Endothelial cell of umbilical vein (primary cell): ENCODE data around the gene PHEX. TPM values are rescaled to one million over a fixed set of nuclear protein-coding genes. Genes with fewer than 3 reads are reported as not detected.

Source experiments
- BruUV-seq: library from RNA; stranded (reverse); fragments of 400-500 nt; replicated peaks from 2 replicates; lab custom pipeline; 2021; lab: Mats Ljungman, UMichigan
- CTCF ChIA-PET: fragments of 300-600, 350-600 bp; sonication (Branson Sonifier 250); formaldehyde crosslinking; loops from one replicate; lab custom pipeline; 2021; ENCODE audit warnings: antibody characterized with exemption, inconsistent platforms; lab: Charles Lee
- POLR2A ChIA-PET: fragments of 300-600, 350-600 bp; sonication (Branson Sonifier 250); formaldehyde crosslinking; loops from one replicate; lab custom pipeline; 2021; ENCODE audit warnings: antibody characterized with exemption, inconsistent platforms; lab: Charles Lee
- DNase-seq: peaks from one replicate; pipeline ENCODE4 v3.0.0-alpha.2; 2011; ENCODE audit warnings: low read depth, low spot score
- FAIRE-seq: peaks from 2 replicates; lab custom pipeline; 2011; peaks lifted over from hg19 to GRCh38; lab: Jason Lieb, UNC
- H2AFZ ChIP-seq: 2 replicates; pipeline ENCODE4 v1.6.0; 2012; ENCODE audit warnings: low read depth, low read length, control low read depth, inconsistent platforms
- H3K27ac ChIP-seq: 2 replicates; pipeline ENCODE4 v1.5.1; 2011; ENCODE audit warnings: low read depth, mild to moderate bottlenecking, control low read depth, low read length, moderate library complexity; ENCODE audit not compliant: insufficient read depth
- H3K27me3 ChIP-seq, 2 experiments: 2 replicates each; pipeline versions ENCODE4 v1.6.0 to v1.6.1; 2011; ENCODE audit warnings: low read length in 2 of 2, mixed read lengths in 1 of 2; ENCODE audit not compliant: control insufficient read depth in 2 of 2, insufficient read depth in 2 of 2
- H3K36me3 ChIP-seq, 2 experiments: 2 replicates in 1 of 2; 3 replicates in 1 of 2; pipeline ENCODE4 v1.5.1; 2011; ENCODE audit warnings: low read length in 2 of 2, mild to moderate bottlenecking in 1 of 2, moderate library complexity in 1 of 2; ENCODE audit not compliant: control insufficient read depth in 2 of 2, insufficient read depth in 2 of 2; ENCODE audit errors: extremely low read depth in 1 of 2
- H3K4me1 ChIP-seq: 3 replicates; pipeline ENCODE4 v1.5.1; 2011; ENCODE audit warnings: mild to moderate bottlenecking, low read length; ENCODE audit not compliant: control insufficient read depth, insufficient read depth; ENCODE audit errors: extremely low read depth
- H3K4me2 ChIP-seq: 2 replicates; pipeline ENCODE4 v1.6.1; 2011; ENCODE audit warnings: low read length, control low read depth, mixed read lengths; ENCODE audit not compliant: insufficient read depth
- H3K4me3 ChIP-seq, 3 experiments: fragments of 200-600 bp in 1 of 3; sonication (generic), shearing (Covaris generic) in 1 of 3; replicated peaks in 1 of 3; 2 replicates each; pipeline ENCODE4 v1.5.1; 2011 to 2016; ENCODE audit warnings: control low read depth in 3 of 3, low read length in 3 of 3, mild to moderate bottlenecking in 2 of 3, inconsistent platforms in 1 of 3, low read depth in 1 of 3, moderate library complexity in 1 of 3; ENCODE audit not compliant: insufficient read depth in 1 of 3
- H3K79me2 ChIP-seq: 2 replicates; pipeline ENCODE4 v1.6.0; 2012; ENCODE audit warnings: low read length, inconsistent platforms; ENCODE audit not compliant: control insufficient read depth, insufficient read depth
- H3K9ac ChIP-seq: replicated peaks from 2 replicates; pipeline ENCODE3; 2011; ENCODE audit warnings: low read length, control low read depth; ENCODE audit not compliant: insufficient read depth; ENCODE audit errors: extremely low read depth
- H3K9me1 ChIP-seq: replicated peaks from 3 replicates; pipeline ENCODE4 v1.6.0; 2011; ENCODE audit warnings: mild to moderate bottlenecking, low read length; ENCODE audit not compliant: control insufficient read depth, insufficient read depth; ENCODE audit errors: extremely low read depth
- H3K9me3 ChIP-seq: replicated peaks from 2 replicates; pipeline ENCODE4 v1.5.1; 2012; ENCODE audit warnings: low read length, inconsistent platforms; ENCODE audit not compliant: control insufficient read depth, insufficient read depth
- H4K20me1 ChIP-seq: replicated peaks from 2 replicates; pipeline ENCODE3; 2011; ENCODE audit warnings: mild to moderate bottlenecking, low read length; ENCODE audit not compliant: control insufficient read depth, insufficient read depth; ENCODE audit errors: extremely low read depth
- CTCF ChIP-seq, 2 donors: IDR thresholded peaks; 1 replicate in 1 of 2; 2 replicates in 1 of 2; pipeline ENCODE4 v1.5.1; 2011; ENCODE audit warnings: low read length in 2 of 2, mild to moderate bottlenecking in 2 of 2, moderate library complexity in 2 of 2, control low read depth in 1 of 2, inconsistent platforms in 1 of 2, low read depth in 1 of 2; ENCODE audit not compliant: insufficient read depth in 1 of 2; ENCODE audit errors: extremely low read depth in 1 of 2
- EZH2 ChIP-seq: IDR thresholded peaks from 2 replicates; pipeline ENCODE4 v1.6.1; 2012; ENCODE audit warnings: borderline replicate concordance, low read depth, mild to moderate bottlenecking, moderate library complexity, low read length, inconsistent platforms; ENCODE audit not compliant: severe bottlenecking
- FOS ChIP-seq: IDR thresholded peaks from 2 replicates; pipeline ENCODE4 v1.6.1; 2011; ENCODE audit warnings: mild to moderate bottlenecking, low read length, moderate library complexity, borderline replicate concordance; ENCODE audit not compliant: insufficient read depth
- GATA2 ChIP-seq: IDR thresholded peaks from 2 replicates; pipeline ENCODE4 v1.7.0; 2011; ENCODE audit warnings: low read depth, mild to moderate bottlenecking, moderate library complexity, mixed read lengths, low read length; ENCODE audit not compliant: insufficient read length, insufficient read depth
- JUN ChIP-seq: IDR thresholded peaks from 2 replicates; pipeline ENCODE4 v1.6.1; 2011; ENCODE audit warnings: borderline replicate concordance, low read depth; ENCODE audit not compliant: insufficient read length, insufficient read depth
- MAX ChIP-seq: IDR thresholded peaks from 2 replicates; pipeline ENCODE4 v1.6.1; 2011; ENCODE audit not compliant: insufficient read depth, insufficient read length
- MYC ChIP-seq: IDR thresholded peaks from one replicate; pipeline ENCODE4 v1.6.1; 2011; ENCODE audit warnings: mild to moderate bottlenecking, low read depth, low read length
- POLR2A ChIP-seq: IDR thresholded peaks from 2 replicates; pipeline ENCODE4 v1.6.1; 2012; ENCODE audit warnings: low read depth, mild to moderate bottlenecking, control low read depth, low read length
- POLR2AphosphoS5 ChIP-seq: IDR thresholded peaks from 2 replicates; pipeline ENCODE4 v1.6.1; 2012; ENCODE audit warnings: low read depth, mild to moderate bottlenecking, control low read depth, low read length, moderate library complexity; ENCODE audit not compliant: insufficient read depth
- dilution Hi-C: fragments of 300-500 bp; cut with MboI; formaldehyde crosslinking; loops from one replicate; pipeline ENCODE4 v1.15.0; 2019; ENCODE audit warnings: low sequenced_read_pairs; ENCODE audit not compliant: extremely low pct_ligation_motif_present
- intact Hi-C: fragments of 100-400 bp; cut with micrococcal nuclease; formaldehyde crosslinking; loops from one replicate; pipeline ENCODE4 v1.10.0; 2022
- polyA plus RNA-seq, 4 experiments: library from polyadenylated mRNA; depleted of rRNA in 3 of 4; stranded (reverse) in 3 of 4; unstranded in 1 of 4; fragments of >200 nt; gene quantifications; 2 replicates each; pipeline versions ENCODE4 v1.2.1 to v1.2.3, GENCODE V29; 2011 to 2012; ENCODE audit warnings: missing spikeins in 1 of 4
- total RNA-seq: library from RNA; stranded (reverse); gene quantifications from 2 replicates; pipeline ENCODE4 v1.2.3, GENCODE V29; 2021

The PHEX gene
- total and polyA plus RNA-seq, 2 donors (not counting 3 experiments of a cell fraction or from before 2014, with no cell fraction given), result 0.07 to 0.44 TPM

- CTCF ChIA-PET, result no interaction called here
- intact Hi-C loops, result no loop called here
- H3K27me3 ChIP-seq, result no peaks in the 10 kb centered on the region
- dilution Hi-C loops, result no loop called here
- POLR2A ChIA-PET, result no interaction called here
- TF ChIP-seq MYC (no peak), MAX (no peak), GATA2 (no peak), FOS (no peak), POLR2AphosphoS5 (no peak), POLR2A (no peak)
- no peaks in the 10 kb centered on the region for H3K9me1 ChIP-seq
- no peaks in the 10 kb centered on the region for H3K36me3 ChIP-seq
- no peak overlapping the region for H3K27ac ChIP-seq
- no peak for DNase-seq
- no peak overlapping the region for H3K9ac ChIP-seq
- BruUV-seq, result no TSS peak
- no peaks in the 10 kb centered on the region for H4K20me1 ChIP-seq
- no peak overlapping the region for H3K4me3 ChIP-seq
- no peaks in the 10 kb centered on the region for H3K79me2 ChIP-seq
- no peaks in the 10 kb centered on the region for H3K9me3 ChIP-seq
- no peak overlapping the region for H3K4me2 ChIP-seq
- no peak for FAIRE-seq
- H2AFZ ChIP-seq, result no peak overlapping the region
- no peaks in the 10 kb centered on the region for H3K4me1 ChIP-seq
Observed at GRCh38 chrX:22206781-22207180, 174.7 kb downstream of the PHEX start.

GRCh38 chrX:22220941-22221340 is 188.8 kb downstream of the PHEX start:
- H4K20me1 ChIP-seq, result no peaks in the 10 kb centered on the region
- H3K9ac ChIP-seq, result no peak overlapping the region
- H3K4me3 ChIP-seq, result no peak overlapping the region
- no peaks in the 10 kb centered on the region for H3K27me3 ChIP-seq
- H3K36me3 ChIP-seq, result no peaks in the 10 kb centered on the region
- peak; percentile 57 for DNase-seq
- POLR2A ChIA-PET, result no interaction called here
- peak; percentile 82 for FAIRE-seq
- H3K9me3 ChIP-seq, result no peaks in the 10 kb centered on the region
- peak overlapping the region; percentile 54 for H2AFZ ChIP-seq
- no peaks in the 10 kb centered on the region for H3K79me2 ChIP-seq
- no peak for TF ChIP-seq POLR2A
- no peak for TF ChIP-seq CTCF (IDR thresholded peaks at IDR 0.05; ENCODE audit: extremely low read depth in 1 of 2, insufficient read depth in 1 of 2, low read depth in 1 of 2, low read length in 2 of 2)
- no peak for TF ChIP-seq GATA2
- TF ChIP-seq JUN, result peak; percentile 46
- TF ChIP-seq EZH2, result no peak
- TF ChIP-seq FOS, result peak; percentile 87
- no TSS peak for BruUV-seq
- intact Hi-C loops, result no loop called here
- CTCF ChIA-PET, result no interaction called here
- H3K4me2 ChIP-seq, result no peak overlapping the region
- dilution Hi-C loops, result no loop called here
- peak overlapping the region; percentile 48 for H3K27ac ChIP-seq
- H3K4me1 ChIP-seq, result peaks cover 12% of the 10 kb centered on the region
- no peaks in the 10 kb centered on the region for H3K9me1 ChIP-seq
